Hematopoietic multipotent progenitor cell treated with erythropoietin and hydrocortisone succinate and interleukin-3 and kit ligand, for 15 days (in vitro differentiated cells): ENCODE results near the gene BPIFA1.
A peak's percentile ranks its signal among the peaks of the same experiment; 100 is the strongest.

Experiments used
- DNase-seq: peaks from one replicate; pipeline ENCODE4 v3.0.0-alpha.2; 2015; ENCODE audit warnings: low spot score

The BPIFA1 gene

DNA sequence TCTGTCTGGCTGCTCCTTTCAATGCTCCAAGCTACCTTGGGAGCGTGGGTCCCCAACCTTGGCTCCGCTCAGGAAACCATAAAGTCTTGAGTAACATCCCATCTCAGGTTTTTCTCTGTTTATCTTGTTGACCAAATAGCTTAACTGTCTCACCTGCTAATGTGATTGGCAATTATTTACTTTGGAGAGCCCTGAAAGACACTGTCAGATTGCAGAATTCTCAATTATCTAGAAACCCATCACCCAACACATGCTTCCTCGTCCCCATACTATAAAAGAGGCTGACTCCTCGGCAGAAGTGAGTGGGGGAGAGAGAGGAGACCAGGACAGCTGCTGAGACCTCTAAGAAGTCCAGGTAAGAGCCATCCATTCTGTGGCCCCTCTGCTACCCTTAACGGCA lies at the start of gene BPIFA1:
TSS of gene BPIFA1 (plus strand) at position 301 of the 400 bp plus-strand sequence. CDS start 1,716 bp downstream, outside the sequence.
- DNase-seq: no peak

DNA sequence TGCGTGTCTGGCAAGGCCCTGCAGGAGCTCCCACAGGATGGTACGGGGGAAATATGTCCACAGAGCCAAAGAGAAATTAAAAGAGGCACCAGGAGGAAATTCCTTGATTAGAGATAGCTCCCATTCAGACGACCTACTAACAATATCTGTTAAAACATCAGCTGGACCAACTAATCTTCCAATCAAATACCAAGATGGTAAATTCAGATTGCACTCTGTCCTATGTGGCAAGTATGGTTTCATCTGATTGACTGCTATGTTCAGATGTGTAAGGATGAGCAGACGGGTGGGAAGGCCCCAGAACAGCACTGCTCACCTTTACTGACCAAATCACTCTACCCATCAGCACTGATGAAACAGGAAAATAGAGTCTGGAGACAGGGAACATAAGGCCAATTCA lies 48.3 kb upstream of the BPIFA1 start:
- no peak for DNase-seq

DNA sequence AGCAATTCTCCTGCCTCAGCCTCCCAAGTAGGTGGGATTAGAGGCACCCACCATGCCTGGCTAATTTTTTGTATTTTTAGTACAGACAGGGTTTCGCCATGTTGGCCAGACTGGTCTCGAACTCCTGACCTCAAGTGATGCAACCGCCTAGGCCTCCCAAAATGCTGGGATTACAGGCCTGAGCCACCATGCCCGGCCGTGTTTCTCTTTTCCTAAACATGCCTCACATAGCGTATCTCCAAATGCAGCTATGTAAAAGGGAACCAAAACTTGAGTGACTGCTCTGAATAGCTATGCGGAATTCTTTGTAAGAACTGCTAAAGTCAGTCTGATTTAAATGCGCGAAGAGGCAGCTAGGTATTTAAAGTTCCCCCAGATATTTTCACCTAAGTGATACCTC lies 47.4 kb upstream of the BPIFA1 start:
- DNase-seq: no peak

DNA sequence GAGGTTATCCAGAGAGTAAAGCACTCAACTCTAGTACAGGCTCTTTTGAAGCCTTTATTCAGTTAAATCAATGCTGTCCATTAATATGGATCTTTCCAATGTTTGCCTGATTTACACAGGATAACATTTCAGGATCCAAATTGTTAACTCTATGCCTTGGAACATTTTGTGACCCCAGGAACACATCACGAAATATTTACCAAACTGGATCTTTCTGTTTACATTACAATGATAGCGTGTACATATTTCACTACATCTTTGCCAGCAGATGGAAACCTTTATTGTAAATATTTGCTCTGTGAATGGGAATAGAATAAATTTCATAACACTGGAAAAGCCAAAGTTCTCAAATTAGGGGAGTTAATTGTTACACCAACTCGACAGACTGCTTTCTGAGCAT lies 44.3 kb upstream of the BPIFA1 start:
- DNase-seq: no peak

DNA sequence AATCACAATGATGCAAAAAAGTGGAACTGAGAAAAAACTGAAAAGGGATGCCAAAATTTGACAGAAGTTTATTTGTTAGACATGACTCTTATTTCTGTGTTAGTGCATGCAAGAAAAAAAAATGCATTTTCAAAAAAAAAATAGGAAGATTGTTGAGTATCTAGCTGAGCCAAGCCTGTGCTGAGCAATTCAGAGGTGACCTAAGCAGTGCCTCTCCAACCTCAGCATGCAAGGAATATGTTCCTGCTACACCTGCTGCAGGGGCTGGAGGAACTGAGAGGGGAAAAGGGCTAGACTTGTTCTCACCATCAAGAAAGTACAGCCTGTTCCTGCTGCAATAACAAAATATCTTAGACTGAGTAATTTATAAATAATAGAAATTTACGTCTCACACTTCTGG lies 43.8 kb upstream of the BPIFA1 start:
- no peak for DNase-seq

DNA sequence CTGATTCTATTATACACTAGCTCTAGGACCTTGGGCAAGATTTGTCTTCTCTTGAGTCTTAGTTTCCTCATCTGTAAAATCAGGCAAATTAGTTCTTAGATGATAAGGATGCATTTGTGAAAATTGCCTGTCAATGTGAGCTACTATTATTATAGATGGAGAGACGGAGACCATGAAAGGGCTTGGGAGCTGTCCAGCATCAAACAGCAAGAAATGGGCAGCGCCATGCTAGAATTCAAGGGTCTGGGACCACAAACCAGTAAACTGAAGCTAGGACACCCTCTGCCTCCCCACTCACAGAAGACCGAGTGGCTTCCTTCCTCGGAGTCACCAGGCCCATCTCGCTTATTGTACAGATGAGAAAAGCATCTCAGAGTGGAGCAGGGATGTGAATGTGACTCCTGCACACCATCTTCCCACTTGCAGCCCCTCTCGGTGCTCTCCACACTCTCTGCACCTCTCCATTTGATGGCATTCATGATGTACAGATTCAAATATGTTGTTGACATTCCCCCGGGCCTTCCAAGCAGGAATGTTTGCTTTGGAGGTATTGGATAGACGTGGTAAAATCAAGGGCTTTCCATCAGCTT lies 42.8 kb upstream of the BPIFA1 start:
- no peak for DNase-seq

DNA sequence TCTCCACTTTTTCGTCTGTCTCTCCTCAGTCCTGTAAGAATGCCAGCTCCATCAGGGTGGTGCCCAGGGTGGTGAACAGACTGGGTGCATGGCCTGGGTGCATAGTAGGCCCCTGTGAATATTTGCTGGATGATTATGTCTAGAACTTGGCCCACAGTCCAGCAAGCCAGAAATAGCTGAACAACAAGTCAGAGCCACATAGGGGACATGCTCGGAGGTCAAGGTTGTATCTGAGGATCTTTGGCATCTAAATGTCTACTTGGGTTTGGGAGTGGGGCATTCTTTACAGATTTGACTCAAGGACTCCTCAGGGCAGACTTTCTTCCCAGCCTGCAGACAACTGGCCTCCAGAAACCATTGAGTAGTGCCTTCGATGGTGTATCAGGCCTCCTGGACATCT lies 36.8 kb upstream of the BPIFA1 start:
- DNase-seq: no peak

DNA sequence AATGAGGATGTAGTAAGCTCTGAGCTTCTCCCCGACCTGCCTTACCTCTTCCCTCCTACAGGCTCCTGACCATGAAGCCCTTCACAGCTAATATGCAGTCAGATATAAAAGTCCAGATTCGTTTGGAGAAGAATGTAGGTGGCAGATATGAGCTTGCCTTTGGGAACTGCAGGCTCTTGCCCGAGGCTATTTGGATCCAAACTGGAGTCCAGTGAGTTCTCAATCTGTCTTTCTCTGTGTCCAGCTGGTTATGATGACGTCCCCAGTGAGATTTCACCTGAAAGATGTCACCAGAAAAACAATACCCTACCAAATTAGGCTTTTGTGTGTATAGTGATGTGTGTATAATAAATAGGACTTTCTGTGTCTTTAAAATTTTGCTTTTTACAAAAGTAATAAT lies 33.3 kb upstream of the BPIFA1 start:
- DNase-seq: no peak

DNA sequence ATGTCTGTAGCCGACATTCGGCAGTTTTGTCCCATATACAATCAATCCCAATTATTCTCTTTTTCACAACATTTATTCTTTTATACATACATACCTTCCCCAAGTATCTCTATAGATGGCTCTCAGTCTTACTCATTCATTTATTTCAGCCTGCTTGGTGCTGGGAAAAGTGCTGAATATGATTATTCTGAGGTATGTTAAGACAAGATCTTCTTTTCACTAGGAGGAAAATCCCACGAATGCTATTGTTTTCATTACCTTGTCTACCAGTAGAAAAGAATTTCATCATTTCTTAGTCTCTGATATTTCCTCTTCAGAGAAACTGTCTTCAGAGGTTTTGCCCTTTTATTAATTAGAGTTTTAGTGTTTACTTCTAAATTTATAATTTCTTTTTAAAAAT lies 32.4 kb upstream of the BPIFA1 start:
- no peak for DNase-seq

DNA sequence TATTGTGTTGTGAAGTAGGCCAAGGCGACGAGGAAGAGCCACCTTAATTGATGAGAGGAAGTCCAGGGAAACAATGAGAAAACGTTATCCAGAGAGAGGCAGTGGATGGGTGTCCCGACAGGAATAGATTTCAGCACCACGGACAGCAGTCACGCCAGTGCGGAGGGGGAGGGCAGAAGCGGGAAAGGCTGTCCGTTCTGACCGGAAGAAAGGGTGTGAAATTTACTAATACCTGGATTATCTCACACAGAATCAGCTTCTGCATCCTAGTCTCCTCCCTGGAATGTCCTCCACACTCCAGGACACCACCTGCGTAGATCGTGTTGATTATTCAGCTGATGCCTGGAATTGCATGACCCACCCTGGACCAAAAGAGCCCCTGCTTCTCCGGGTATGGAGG lies 26.0 kb upstream of the BPIFA1 start:
- peak; percentile 14 for DNase-seq

DNA sequence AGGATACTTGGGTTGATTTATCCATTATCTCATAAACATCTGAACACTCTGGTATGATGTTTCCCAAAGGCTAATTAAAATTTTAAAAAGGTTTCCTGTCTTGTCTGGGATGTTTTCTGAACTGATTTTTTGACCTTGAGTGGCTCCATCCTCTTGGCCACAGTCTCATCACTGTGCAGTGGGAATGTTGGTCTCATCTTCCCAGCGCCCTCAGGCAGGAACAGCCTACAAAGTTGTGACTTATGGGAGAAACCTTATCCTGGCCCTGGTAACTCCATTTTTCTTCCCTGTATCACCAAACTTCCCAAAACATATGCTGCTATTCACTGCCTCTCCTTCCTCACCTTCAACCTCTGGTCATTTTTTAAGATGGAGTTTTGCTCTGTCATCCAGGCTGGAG lies 25.4 kb upstream of the BPIFA1 start:
- no peak for DNase-seq

DNA sequence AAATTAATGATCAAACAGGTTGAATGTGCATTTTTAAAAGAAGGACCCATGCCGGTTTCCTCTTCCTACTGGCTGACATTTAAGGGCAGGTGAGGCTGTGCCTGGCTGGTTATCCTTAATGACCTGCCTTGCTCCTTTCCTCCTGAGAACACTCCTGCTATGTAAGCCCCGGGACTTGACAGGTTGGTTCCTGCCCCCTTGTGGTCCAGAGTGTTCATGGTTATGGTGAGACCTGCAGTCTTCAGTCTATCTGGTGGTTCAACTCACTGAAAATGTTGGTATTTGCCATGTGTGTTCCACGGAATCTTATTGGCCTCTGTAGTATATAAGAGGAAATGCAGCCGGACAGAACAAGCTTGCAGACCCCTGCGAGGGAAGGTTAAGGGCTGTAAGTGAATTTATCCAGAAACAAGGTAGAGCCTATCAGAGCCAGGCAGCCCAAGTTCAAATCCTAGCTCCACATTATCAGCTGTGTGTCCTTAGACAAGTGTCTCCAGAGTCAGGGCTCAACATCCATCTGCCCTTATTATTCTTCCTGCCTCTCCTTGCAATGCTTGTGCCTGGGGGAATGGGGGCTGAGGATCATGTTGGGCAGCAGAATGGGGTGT lies 23.9 kb upstream of the BPIFA1 start:
- DNase-seq: no peak

DNA sequence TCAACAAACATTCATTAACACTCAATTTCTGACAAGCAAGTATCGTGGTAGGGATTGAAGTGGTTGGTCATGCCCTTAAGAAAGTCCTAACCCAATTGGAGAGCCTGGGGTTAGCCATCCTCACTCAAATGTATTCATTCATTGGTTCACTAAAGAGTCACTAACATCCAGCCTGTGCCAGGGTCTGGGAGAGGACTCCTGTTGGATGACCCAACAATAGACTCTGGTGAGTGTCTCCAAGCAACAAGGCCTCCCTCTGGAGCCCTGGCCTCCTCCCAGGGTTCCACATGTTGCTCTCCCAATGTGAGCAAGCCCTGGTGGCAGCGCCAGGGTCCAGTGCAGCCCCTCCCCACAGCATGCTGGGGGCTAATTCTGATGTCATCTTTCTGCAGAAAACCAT lies 18.7 kb upstream of the BPIFA1 start, which contains the start of gene BPIFA3:
TSS of gene BPIFA3 (plus strand) at position 301 of the 400 bp plus-strand sequence. CDS start 185 bp downstream, outside the sequence.
- no peak for DNase-seq

DNA sequence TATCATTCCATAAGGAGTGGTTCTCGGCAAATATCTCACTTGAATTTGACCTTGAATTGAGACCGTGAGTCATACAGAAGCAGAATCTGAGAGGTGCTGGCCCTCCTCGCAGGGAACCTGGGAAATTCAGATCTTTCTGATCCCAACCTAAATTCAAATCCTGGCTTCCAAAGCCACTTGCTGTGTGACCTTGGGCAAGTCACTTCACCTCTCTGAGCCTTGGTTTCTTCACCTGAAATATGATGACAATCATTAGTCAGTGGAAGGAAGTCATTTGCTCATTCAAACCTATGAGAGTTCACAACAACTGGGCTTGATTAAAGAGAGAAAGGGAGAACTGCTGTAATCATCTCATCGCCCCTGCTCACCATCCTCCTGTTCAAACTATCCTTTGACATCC lies 11.4 kb upstream of the BPIFA1 start:
- no peak for DNase-seq

DNA sequence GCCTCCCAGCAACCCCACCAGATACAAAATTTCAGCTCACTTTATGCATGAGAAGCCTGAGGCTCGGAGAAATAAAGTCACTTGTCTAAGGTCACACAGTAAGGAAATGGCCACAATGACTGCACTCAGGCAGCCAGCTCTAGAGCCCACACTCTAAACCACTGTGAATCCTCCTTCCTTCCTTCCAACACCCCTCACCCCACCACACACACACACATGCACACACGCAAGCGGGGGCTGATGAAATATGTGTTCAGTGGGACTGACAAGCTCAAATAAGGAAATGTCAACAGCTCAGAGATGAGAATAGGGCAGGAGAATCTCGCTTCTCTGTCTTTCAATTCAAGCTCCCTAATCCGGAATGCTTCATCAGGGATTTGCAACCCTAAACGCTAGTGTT lies 6.0 kb upstream of the BPIFA1 start:
- no peak for DNase-seq

DNA sequence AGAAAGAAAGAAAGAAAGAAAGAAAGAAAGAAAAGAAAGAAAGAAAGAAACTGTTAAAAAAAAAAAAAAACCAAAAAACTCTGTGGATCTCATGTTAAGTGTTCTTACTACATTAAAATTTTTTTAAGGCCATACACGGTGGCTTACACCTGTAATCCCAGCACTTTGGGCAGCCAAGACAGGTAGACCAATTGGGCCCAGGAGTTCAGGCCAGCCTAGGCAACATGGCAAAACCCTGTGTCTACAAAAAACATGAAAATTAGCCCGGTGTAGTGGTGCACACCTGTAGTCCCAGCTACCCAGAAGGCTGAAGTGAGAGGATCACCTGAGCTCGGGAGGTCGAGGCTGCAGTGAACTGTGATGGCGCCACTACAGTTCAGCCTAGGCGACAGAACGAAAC lies 4.6 kb upstream of the BPIFA1 start:
- DNase-seq: no peak

DNA sequence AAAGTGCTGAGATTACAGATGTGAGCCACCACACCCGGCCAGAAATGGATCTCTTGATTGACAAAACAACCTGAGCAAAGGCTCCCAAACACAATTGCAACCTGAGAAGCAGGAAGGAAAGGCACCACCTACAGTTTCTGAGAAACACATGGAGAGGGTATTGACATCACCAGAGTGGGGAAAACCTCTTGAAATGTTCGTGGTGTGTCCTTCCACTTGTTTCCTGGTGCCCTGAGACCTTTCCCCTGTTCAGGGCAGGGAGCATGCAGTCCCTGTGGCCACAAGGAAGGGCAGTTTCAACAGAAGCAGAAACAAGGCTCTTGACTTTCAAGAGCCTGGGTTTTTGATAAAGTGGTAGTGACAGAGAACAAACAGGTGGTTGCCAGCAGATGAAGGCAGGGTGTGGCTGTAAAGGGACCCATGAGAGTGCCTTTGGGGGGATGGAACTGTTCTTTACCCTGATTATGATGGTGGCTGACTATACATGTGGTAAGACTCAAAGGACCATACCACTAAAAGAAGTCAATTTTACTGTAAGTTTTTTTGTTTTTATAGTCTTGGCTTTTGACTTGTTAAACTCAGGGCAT lies 3.2 kb upstream of the BPIFA1 start:
- no peak for DNase-seq

DNA sequence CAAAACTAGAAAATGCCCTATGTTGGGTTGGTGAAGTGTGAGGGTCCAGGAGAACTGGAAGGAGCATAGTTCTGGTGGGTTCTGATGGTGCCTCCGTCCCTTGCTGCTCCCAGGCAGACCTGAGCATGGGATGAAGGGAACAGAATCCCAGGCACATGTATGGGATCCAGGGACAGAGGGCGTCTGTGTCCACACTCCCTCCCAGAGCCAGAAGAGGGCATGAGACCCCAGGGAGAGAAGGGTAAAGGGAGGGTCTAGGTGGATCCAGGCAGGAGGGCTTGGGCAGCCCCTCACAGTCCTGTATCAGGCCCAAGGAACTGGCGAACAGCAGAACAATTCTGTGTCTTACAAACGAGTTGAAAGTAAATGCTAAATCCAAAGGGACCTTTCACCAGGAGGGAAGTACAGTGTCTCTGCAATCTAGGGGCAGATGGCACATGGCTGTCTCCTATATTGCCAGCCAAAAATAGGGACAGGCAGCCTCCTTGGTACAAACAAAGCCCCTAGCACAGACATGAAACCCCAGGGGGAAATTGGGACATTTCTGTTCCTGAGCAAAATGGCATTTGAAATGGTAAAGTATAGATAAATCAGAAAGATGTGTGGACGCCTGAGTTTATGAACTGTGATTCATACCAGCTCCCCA lies 2.5 kb upstream of the BPIFA1 start:
- DNase-seq: no peak

DNA sequence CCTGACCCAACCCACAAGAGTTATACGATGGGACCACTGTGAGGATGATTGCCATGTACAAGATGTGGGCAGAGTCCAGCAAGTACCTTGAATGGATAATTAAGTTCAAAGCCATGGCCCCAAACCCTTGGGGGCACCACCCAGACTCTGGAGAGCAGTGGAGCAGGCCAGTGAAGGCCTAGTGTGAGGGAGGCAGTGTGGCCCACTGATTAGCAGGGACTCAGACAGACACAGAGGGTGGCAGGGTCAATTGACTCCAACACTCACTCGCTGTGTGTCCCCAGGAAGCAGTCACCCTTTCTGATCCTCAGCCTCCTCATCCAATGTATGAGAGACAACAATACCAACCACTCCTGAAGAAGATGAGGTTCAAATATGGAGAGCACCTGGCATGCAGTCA lies 1.7 kb upstream of the BPIFA1 start:
- no peak for DNase-seq

DNA sequence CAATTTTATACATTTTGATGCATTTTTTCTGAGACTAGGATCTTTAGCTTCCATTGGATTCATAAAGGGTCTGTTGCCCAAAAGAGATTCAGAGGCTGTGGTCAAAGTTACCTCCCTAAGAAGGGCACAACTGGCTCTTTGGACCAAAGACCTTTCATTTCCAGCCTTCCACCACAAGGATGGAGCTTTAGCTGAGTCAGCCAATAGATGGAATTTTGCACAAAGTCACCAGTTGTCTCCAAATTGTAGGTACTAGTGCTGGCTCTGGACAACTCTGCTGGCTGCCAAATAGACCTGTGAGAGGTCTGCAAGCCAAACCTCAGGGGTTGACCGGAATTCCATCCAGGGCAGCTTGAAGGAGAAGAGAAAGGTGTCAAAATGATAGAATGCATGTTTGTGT lies 555 bp downstream of the BPIFA1 start:
- no peak for DNase-seq

DNA sequence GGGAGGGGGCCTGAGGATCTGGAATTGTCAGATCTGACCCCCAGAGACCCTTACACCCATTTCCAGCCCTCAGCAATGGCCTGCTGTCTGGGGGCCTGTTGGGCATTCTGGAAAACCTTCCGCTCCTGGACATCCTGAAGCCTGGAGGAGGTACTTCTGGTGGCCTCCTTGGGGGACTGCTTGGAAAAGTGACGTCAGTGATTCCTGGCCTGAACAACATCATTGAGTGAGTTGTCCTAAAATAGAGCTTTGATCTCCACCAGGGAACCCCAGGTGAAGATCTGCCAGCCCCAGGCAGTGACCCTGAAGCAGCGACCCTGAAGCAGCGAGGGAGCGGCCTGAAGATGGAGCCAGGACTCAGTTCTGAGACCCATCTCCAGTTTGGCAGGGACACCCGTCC lies 2.2 kb downstream of the BPIFA1 start:
- DNase-seq: no peak

DNA sequence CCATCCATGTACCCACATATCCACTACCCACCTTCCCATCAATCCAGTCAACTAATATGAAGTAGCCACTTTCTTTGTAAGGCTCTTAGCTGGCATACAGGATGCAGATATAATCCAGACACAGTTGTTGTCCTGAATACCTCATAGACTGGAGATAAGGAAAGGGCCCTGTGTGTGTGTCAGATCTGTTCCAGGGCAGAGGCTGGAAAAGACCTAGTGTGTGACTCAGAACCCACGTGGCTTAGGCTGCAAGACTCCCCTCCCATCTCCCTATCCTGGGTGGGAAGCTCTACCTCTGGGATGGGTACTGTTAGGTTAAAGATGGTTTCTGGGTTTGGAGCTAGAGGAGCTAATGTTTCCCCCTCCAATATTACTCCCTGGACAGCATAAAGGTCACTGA lies 3.6 kb downstream of the BPIFA1 start:
- no peak for DNase-seq

DNA sequence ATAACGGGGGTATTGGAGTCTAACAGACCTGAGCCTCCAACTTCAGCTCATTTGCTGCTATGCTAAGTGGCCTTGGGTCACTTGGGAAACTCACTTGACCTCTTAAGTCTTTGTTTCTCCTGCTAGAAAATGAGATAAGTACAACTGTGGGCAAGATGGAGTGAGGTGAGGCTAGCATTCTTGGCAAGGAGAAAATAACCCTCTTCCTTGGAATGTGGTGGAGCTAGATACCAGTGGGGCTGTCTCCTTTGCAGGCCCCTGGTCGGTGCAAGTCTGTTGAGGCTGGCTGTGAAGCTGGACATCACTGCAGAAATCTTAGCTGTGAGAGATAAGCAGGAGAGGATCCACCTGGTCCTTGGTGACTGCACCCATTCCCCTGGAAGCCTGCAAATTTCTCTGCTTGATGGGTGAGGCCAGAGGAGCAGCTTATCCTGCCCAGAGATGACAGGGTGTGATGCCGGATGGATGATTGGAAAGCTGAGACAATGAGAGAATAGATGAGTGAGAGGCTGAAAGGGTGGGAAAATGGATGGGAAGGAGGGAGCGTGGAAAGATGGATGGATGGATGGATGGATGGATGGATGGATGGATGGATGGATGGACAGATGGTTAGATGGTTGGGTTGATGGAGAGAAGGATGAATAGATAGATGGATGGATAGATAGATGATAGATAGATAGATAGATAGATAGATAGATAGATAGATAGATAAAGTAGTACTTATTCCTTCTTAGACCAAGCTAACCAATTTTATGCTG lies 4.4 kb downstream of the BPIFA1 start:
- no peak for DNase-seq
